HepG2 (cell line): ENCODE measurements around the gene CALR. TPM values are rescaled to one million over a fixed set of nuclear protein-coding genes. Genes with fewer than 3 reads are reported as not detected.

Experiments used
- ATAC-seq: fragments of 200-7000 bp; cut with Tn5 transposase; 3 replicates; pipeline ENCODE4 v1.9.1; 2020; ENCODE audit warnings: mild to moderate bottlenecking, moderate library complexity
- BruUV-seq: library from RNA; stranded (reverse); fragments of 400-500 nt; replicated peaks from 2 replicates; lab custom pipeline; 2021; lab: Mats Ljungman, UMichigan
- CTCF ChIA-PET: fragments of 300-600 bp; formaldehyde crosslinking; extraction: SDS; loops from one replicate; lab custom pipeline; 2021; ENCODE audit warnings: low total read pairs, inconsistent platforms, low intra/inter-chr PET ratio; lab: Yijun Ruan, JAX
- POLR2A ChIA-PET: fragments of 350-600 bp; sonication (Branson Sonifier 250); formaldehyde crosslinking; loops from one replicate; lab custom pipeline; 2020; ENCODE audit warnings: antibody characterized with exemption, inconsistent platforms; lab: Yijun Ruan, JAX
- DNase-seq: peaks from one replicate; pipeline ENCODE4 v3.0.0-alpha.2; 2015; ENCODE audit warnings: low spot score
- FAIRE-seq: peaks from 3 replicates; lab custom pipeline; 2011; peaks lifted over from hg19 to GRCh38; lab: Jason Lieb, UNC
- H2AFZ ChIP-seq: one replicate; pipeline ENCODE4 v1.6.1; 2011; ENCODE audit warnings: low read length, inconsistent platforms
- H3K27ac ChIP-seq: fragments of 300-600 bp; 3 replicates; pipeline ENCODE4 v1.8.0; 2011; ENCODE audit warnings: mixed run types, mild to moderate bottlenecking, mixed read lengths, low read length, inconsistent platforms; ENCODE audit not compliant: insufficient read depth; ENCODE audit errors: extremely low read length
- H3K27me3 ChIP-seq, 2 experiments: fragments of 200-600 bp in 1 of 2; 2 replicates in 1 of 2; 3 replicates in 1 of 2; pipeline versions ENCODE4 v1.6.0 to v1.8.0; 2011; ENCODE audit warnings: low read length in 2 of 2, mild to moderate bottlenecking in 2 of 2, moderate library complexity in 2 of 2, inconsistent platforms in 1 of 2; ENCODE audit not compliant: insufficient read depth in 2 of 2, control insufficient read depth in 1 of 2
- H3K36me3 ChIP-seq, 2 experiments: fragments of 200-600 bp in 1 of 2; replicated peaks in 1 of 2; 2 replicates in 1 of 2; 3 replicates in 1 of 2; pipeline versions ENCODE4 v1.5.1 to v1.8.0; 2011; ENCODE audit warnings: low read length in 2 of 2, inconsistent platforms in 1 of 2; ENCODE audit not compliant: insufficient read depth in 2 of 2, control insufficient read depth in 1 of 2
- H3K4me1 ChIP-seq: 2 replicates; pipeline ENCODE4 v1.5.1; 2012; ENCODE audit warnings: low read length, inconsistent platforms; ENCODE audit not compliant: insufficient read depth
- H3K4me2 ChIP-seq: 2 replicates; pipeline ENCODE4 v1.6.0; 2011; ENCODE audit warnings: low read depth, low read length, inconsistent platforms
- H3K4me3 ChIP-seq, 3 experiments: fragments of 200-600 bp in 1 of 3; sonication (generic), shearing (Covaris generic) in 1 of 3; replicated peaks in 1 of 3; 2 replicates each; pipeline ENCODE4 v1.5.1; 2011 to 2016; ENCODE audit warnings: low read length in 3 of 3, inconsistent platforms in 2 of 3, low read depth in 2 of 3, mild to moderate bottlenecking in 2 of 3, control low read depth in 1 of 3, mixed read lengths in 1 of 3; ENCODE audit not compliant: insufficient read depth in 1 of 3
- H3K79me2 ChIP-seq: one replicate; pipeline ENCODE4 v1.6.1; 2011; ENCODE audit warnings: low read length, inconsistent platforms; ENCODE audit not compliant: insufficient read depth
- H3K9ac ChIP-seq: 2 replicates; pipeline ENCODE4 v1.6.0; 2011; ENCODE audit warnings: mild to moderate bottlenecking, low read depth, low read length, inconsistent platforms; ENCODE audit not compliant: insufficient read depth
- H3K9me3 ChIP-seq: 2 replicates; pipeline ENCODE4 v1.5.1; 2012; ENCODE audit warnings: mild to moderate bottlenecking, low read length
- H4K20me1 ChIP-seq: 2 replicates; pipeline ENCODE4 v1.6.0; 2011; ENCODE audit warnings: inconsistent platforms, mild to moderate bottlenecking, low read length, moderate library complexity; ENCODE audit not compliant: insufficient read depth
- ETV5 ChIP-seq: IDR thresholded peaks from 2 replicates; pipeline ENCODE4 v1.6.1; 2018; ENCODE audit warnings: missing biosample characterization, missing genetic modification reagents, inconsistent platforms, borderline replicate concordance
- HMG20A ChIP-seq: IDR thresholded peaks from 2 replicates; pipeline ENCODE4 v1.6.1; 2016; ENCODE audit warnings: borderline replicate concordance
- KDM4B ChIP-seq: sonication (generic); formaldehyde crosslinking; IDR thresholded peaks from 2 replicates; pipeline ENCODE4 v1.4.0; 2020; ENCODE audit warnings: missing genetic modification reagents
- KLF12 ChIP-seq: sonication (generic); formaldehyde crosslinking; IDR thresholded peaks from 2 replicates; pipeline ENCODE4 v1.4.0; 2020; ENCODE audit warnings: missing genetic modification reagents, borderline replicate concordance
- NR1H2 ChIP-seq: sonication (generic); formaldehyde crosslinking; IDR thresholded peaks from 2 replicates; pipeline ENCODE4 v1.8.1; 2022; ENCODE audit warnings: low read depth, missing genetic modification reagents, borderline replicate concordance
- PHF20 ChIP-seq: sonication (generic); formaldehyde crosslinking; IDR thresholded peaks from 2 replicates; pipeline ENCODE4 v1.5.0; 2020; ENCODE audit warnings: mild to moderate bottlenecking, missing genetic modification reagents
- PPARG ChIP-seq: conservative IDR thresholded peaks from 2 replicates; pipeline ENCODE4 v1.6.1; 2016; ENCODE audit warnings: missing biosample characterization, missing genetic modification reagents
- ZNF17 ChIP-seq: sonication (generic); formaldehyde crosslinking; IDR thresholded peaks from 2 replicates; pipeline ENCODE4 v1.5.0; 2020; ENCODE audit warnings: mild to moderate bottlenecking, missing genetic modification reagents
- ZNF260 ChIP-seq: sonication (generic); formaldehyde crosslinking; IDR thresholded peaks from 2 replicates; pipeline ENCODE4 v1.4.0; 2020; ENCODE audit warnings: missing genetic modification reagents, low read depth, mild to moderate bottlenecking, borderline replicate concordance
- WGBS: methylation state at CpG from one replicate; pipeline ENCODE4 v1.1.6; 2017; ENCODE audit warnings: low lambda C conversion rate; 5-methylcytosine and 5-hydroxymethylcytosine counted together
- in situ Hi-C: cut with HindIII; loops from 2 replicates; pipeline ENCODE4 v1.10.0; 2017; ENCODE audit warnings: low pct_unique_long_range_greater_than_20kb; ENCODE audit not compliant: extremely low pct_ligation_motif_present
- intact Hi-C: fragments of 100-400 bp; cut with micrococcal nuclease; formaldehyde crosslinking; loops from one replicate; pipeline ENCODE4 v1.10.0; 2022; ENCODE audit not compliant: unreplicated experiment
- polyA plus RNA-seq, 8 experiments: library from polyadenylated mRNA; depleted of rRNA in 3 of 8; stranded (reverse) in 7 of 8; unstranded in 1 of 8; fragments of >200 nt; fragmentation: Illumina TruSeq in 4 of 8; extraction: Trizol in 4 of 8; gene quantifications; 2 replicates each; pipeline versions ENCODE4 v1.2.1 to v1.2.3, GENCODE V29; 2011 to 2016; ENCODE audit warnings: low read depth in 4 of 8, missing spikeins in 1 of 8, mixed read lengths in 1 of 8; ENCODE audit not compliant: insufficient read depth in 1 of 8
- total RNA-seq, 5 experiments: library from RNA; depleted of rRNA; stranded (reverse); fragments of >200 nt; fragmentation: Illumina TruSeq; extraction: Trizol; gene quantifications; 2 replicates each; pipeline ENCODE4 v1.2.3, GENCODE V29; 2016; ENCODE audit warnings: low read depth in 1 of 5
- TF ChIP-seq, protein P1 (sequence below): sonication (generic); formaldehyde crosslinking; IDR thresholded peaks from 2 replicates; pipeline ENCODE4 v1.4.0; 2020; ENCODE audit warnings: missing genetic modification reagents, mild to moderate bottlenecking, borderline replicate concordance

Gene CALR
- total and polyA plus RNA-seq, 2 of the 13 experiments (the other 11 are each of a cell fraction or from before 2014, with no cell fraction given): 898 to 934 TPM

DNA sequence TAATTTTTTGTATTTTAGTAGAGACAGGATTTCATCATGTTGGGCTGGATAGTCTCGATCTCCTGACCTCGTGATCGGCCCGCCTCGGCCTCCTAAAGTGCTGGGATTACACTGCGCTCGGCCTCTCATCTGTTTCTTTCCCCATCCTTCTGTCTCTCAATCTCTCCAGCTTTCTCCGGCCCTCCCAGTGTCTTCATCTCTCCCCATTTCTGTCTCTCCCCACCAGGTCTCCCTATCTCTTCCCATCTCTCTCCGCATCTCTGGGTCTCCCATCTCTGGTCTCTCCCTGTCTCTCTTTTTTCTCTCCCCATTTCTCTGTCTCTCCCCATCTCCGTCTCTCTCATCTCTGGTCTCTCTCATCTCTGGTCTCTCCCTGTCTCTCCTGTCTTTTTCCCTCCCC is 44.7 kb downstream of the CALR start:
- H2AFZ ChIP-seq: no peak overlapping the region

More for the DNA sequence above, 44.7 kb downstream of the CALR start:
- no peaks in the 10 kb centered on the region for H3K79me2 ChIP-seq
- peak overlapping the region; percentile 67 for H3K4me2 ChIP-seq
- peaks cover 0 to 5% of the 10 kb centered on the region in 2 experiments; a peak in 1 of 5 replicates for H3K27me3 ChIP-seq
- POLR2A ChIA-PET: interaction anchor here (2.2 kb wide), 1 partner anchor 78 kb away, joined by 7 read pairs; no protein-coding TSS in a partner anchor
- ATAC-seq (no peak), FAIRE-seq (no peak), DNase-seq (no peak)
- H3K4me1 ChIP-seq: peaks cover 57% of the 10 kb centered on the region
- H3K9me3 ChIP-seq: no peaks in the 10 kb centered on the region
- no peak overlapping the region for H3K9ac ChIP-seq
- no peaks in the 10 kb centered on the region for H3K36me3 ChIP-seq
- intact Hi-C loops: no loop called here
- H4K20me1 ChIP-seq: no peaks in the 10 kb centered on the region
- no TSS peak for BruUV-seq
- 21% methylated on average over 10 of the region's 10 CpGs for WGBS
- no peak for TF ChIP-seq PPARG
- no peak for TF ChIP-seq KDM4B (CRISPR knock-in tag)
- TF ChIP-seq ZNF260: no peak
- TF ChIP-seq, protein P1, sequence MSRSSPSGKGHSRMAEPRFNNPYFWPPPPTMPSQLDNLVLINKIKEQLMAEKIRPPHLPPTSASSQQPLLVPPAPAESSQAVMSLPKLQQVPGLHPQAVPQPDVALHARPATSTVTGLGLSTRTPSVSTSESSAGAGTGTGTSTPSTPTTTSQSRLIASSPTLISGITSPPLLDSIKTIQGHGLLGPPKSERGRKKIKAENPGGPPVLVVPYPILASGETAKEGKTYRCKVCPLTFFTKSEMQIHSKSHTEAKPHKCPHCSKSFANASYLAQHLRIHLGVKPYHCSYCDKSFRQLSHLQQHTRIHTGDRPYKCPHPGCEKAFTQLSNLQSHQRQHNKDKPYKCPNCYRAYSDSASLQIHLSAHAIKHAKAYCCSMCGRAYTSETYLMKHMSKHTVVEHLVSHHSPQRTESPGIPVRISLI (CRISPR knock-in tag): no peak
- no peak for TF ChIP-seq ETV5 (CRISPR knock-in tag)
- no peak for TF ChIP-seq PHF20
- TF ChIP-seq KLF12: no peak
- TF ChIP-seq NR1H2 (CRISPR knock-in tag): no peak
- no peak for TF ChIP-seq HMG20A (CRISPR knock-in tag)
- TF ChIP-seq ZNF17 (CRISPR knock-in tag): no peak
- no peak overlapping the region for H3K27ac ChIP-seq
- in situ Hi-C loops: no loop called here
- CTCF ChIA-PET: interaction anchor here (2.4 to 3.8 kb wide), 2 partner anchors 78 to 111 kb away, joined by 11 to 29 read pairs; no protein-coding TSS in a partner anchor
- peak overlapping the region; percentile 34 to 47 (median 38); a peak in 3 of 6 replicates for H3K4me3 ChIP-seq
